Stomach (tissue), 4 donors: Measurements from ENCODE around the gene ZDHHC18.

Experiments used
- POLR2A ChIP-seq, 4 donors: fragments of 450-650 bp; IDR thresholded peaks; one replicate each; pipeline ENCODE4 v1.6.1; 2016; ENCODE audit warnings: antibody characterized with exemption in 4 of 4, control low read depth in 2 of 4, mild to moderate bottlenecking in 1 of 4, moderate library complexity in 1 of 4
- POLR2AphosphoS5 ChIP-seq, 3 donors: sonication (generic); formaldehyde crosslinking; IDR thresholded peaks; one replicate each; pipeline ENCODE4 v1.6.1; 2016; ENCODE audit warnings: antibody characterized with exemption in 3 of 3
- TF ChIP-seq, protein P1 (sequence below), 7 experiments: fragments of 450-650 bp in 4 of 7; fragments of 200-600 bp in 3 of 7; sonication (generic) in 3 of 7; IDR thresholded peaks; one replicate each; pipeline ENCODE4 v1.5.1; 2016 to 2019; ENCODE audit warnings: antibody characterized with exemption in 7 of 7, control low read depth in 2 of 7, mild to moderate bottlenecking in 1 of 7

DNA sequence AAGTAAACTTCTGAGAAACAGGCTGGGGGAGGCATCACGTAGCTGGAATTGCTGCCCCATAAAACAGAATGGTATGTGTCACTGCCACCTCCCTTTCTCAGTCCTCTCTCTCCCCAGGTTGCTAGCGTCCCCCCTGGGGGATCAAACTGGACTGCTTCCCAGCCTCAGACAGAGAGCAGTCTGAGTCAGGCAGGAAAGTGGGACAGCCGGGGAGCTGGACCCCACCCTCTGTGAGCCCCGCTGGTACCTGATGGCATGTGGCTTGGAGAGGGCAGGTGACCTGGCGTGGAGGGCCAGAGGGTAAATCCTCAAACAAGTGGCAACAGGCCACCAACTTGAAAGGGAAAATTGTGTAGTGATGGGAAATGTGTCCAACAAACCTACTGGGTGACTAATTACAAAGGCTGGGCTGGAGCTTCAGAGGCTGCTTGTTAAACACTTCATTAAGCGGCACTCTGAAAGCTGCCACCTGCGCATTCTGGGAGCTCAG, 35.4 kb downstream of the ZDHHC18 start:
- TF ChIP-seq POLR2A (IDR thresholded peaks at IDR 0.05) (no peak), POLR2AphosphoS5 (IDR thresholded peaks at IDR 0.05) (no peak)
- TF ChIP-seq, protein P1, sequence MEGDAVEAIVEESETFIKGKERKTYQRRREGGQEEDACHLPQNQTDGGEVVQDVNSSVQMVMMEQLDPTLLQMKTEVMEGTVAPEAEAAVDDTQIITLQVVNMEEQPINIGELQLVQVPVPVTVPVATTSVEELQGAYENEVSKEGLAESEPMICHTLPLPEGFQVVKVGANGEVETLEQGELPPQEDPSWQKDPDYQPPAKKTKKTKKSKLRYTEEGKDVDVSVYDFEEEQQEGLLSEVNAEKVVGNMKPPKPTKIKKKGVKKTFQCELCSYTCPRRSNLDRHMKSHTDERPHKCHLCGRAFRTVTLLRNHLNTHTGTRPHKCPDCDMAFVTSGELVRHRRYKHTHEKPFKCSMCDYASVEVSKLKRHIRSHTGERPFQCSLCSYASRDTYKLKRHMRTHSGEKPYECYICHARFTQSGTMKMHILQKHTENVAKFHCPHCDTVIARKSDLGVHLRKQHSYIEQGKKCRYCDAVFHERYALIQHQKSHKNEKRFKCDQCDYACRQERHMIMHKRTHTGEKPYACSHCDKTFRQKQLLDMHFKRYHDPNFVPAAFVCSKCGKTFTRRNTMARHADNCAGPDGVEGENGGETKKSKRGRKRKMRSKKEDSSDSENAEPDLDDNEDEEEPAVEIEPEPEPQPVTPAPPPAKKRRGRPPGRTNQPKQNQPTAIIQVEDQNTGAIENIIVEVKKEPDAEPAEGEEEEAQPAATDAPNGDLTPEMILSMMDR (IDR thresholded peaks at IDR 0.05) = no peak
